H1 (cell line): ENCODE data around the gene SPTBN1. TPM values are rescaled to one million over a fixed set of nuclear protein-coding genes. Genes with fewer than 3 reads are reported as not detected.

Experiments used
- ATF2 ChIP-seq: IDR thresholded peaks from 2 replicates; pipeline ENCODE4 v1.6.1; 2012; ENCODE audit warnings: low read length, inconsistent platforms
- KDM4A ChIP-seq: IDR thresholded peaks from one replicate; pipeline ENCODE4 v1.7.1; 2012; ENCODE audit warnings: low read depth, mild to moderate bottlenecking, moderate library complexity, low read length, inconsistent platforms; ENCODE audit not compliant: severe bottlenecking
- MAFK ChIP-seq: IDR thresholded peaks from 2 replicates; pipeline ENCODE4 v1.6.1; 2012; ENCODE audit warnings: low read depth, mild to moderate bottlenecking, improper control_type of control experiment, low read length
- RAD21 ChIP-seq, 2 experiments: IDR thresholded peaks in 1 of 2; conservative IDR thresholded peaks in 1 of 2; 2 replicates each; pipeline ENCODE4 v1.6.1; 2011; ENCODE audit warnings: low read depth in 2 of 2, low read length in 2 of 2, improper control_type of control experiment in 1 of 2, inconsistent platforms in 1 of 2, mild to moderate bottlenecking in 1 of 2, moderate library complexity in 1 of 2
- RNF2 ChIP-seq: fragments of 200-900, 300-1000 bp; sonication (generic); IDR thresholded peaks from 2 replicates; pipeline ENCODE4 v1.7.1; 2016; ENCODE audit warnings: borderline replicate concordance, low read depth, mild to moderate bottlenecking, antibody characterized with exemption, low read length; ENCODE audit not compliant: poor library complexity, severe bottlenecking; ENCODE audit errors: missing control alignments
- SIRT6 ChIP-seq: IDR thresholded peaks from one replicate; pipeline ENCODE4 v1.7.1; 2012; ENCODE audit warnings: low read length, inconsistent platforms
- TBP ChIP-seq: IDR thresholded peaks from 2 replicates; pipeline ENCODE4 v1.6.1; 2011; ENCODE audit warnings: low read depth, low read length, improper control_type of control experiment
- polyA plus RNA-seq, 7 experiments: library from polyadenylated mRNA; depleted of rRNA in 3 of 7; stranded (reverse) in 5 of 7; unstranded in 2 of 7; fragments of >200 nt in 5 of 7; fragments of 200-250 nt in 2 of 7; gene quantifications; 1 replicate in 5 of 7; 2 replicates in 1 of 7; 4 replicates in 1 of 7; pipeline versions ENCODE4 v1.2.1 to v1.2.3, GENCODE V29; 2011 to 2013; ENCODE audit warnings: missing spikeins in 2 of 7, mixed read lengths in 2 of 7
- total RNA-seq: library from RNA; stranded (reverse); fragmentation: NEBNext Ultra II Directional; extraction: Animal tissue kit (Norgen Biotek cat#: 25700); gene quantifications from 2 replicates; pipeline ENCODE4 v1.2.1, GENCODE V29; 2021

The SPTBN1 gene
- total and polyA plus RNA-seq, 2 of the 8 experiments (the other 6 are each of a cell fraction or from before 2014, with no cell fraction given), result 31.8 to 180 TPM

GRCh38 chr2:54587171-54588016 lies 131.3 kb downstream of the SPTBN1 start (continued):
- TF ChIP-seq RNF2 (no peak), KDM4A (no peak), SIRT6 (no peak), TBP (no peak), RAD21 (IDR thresholded peaks at IDR 0.05 in 1 of 2, conservative IDR thresholded peaks at IDR 0.05 in 1 of 2; ENCODE audit: low read depth in 2 of 2, low read length in 2 of 2) (no peak), ATF2 (no peak), MAFK (no peak)
- TF ChIP-seq, all 59 proteins: peak for 0
